Measurements from ENCODE around the gene BLOC1S5.
A peak's percentile ranks its signal among the peaks of the same experiment; 100 is the strongest.
"Not testable (repeated sequence)": the region's sequence is repeated elsewhere in the genome, so short reads cannot be mapped to it uniquely, and the experiment has no call there.

Gene BLOC1S5

DNA sequence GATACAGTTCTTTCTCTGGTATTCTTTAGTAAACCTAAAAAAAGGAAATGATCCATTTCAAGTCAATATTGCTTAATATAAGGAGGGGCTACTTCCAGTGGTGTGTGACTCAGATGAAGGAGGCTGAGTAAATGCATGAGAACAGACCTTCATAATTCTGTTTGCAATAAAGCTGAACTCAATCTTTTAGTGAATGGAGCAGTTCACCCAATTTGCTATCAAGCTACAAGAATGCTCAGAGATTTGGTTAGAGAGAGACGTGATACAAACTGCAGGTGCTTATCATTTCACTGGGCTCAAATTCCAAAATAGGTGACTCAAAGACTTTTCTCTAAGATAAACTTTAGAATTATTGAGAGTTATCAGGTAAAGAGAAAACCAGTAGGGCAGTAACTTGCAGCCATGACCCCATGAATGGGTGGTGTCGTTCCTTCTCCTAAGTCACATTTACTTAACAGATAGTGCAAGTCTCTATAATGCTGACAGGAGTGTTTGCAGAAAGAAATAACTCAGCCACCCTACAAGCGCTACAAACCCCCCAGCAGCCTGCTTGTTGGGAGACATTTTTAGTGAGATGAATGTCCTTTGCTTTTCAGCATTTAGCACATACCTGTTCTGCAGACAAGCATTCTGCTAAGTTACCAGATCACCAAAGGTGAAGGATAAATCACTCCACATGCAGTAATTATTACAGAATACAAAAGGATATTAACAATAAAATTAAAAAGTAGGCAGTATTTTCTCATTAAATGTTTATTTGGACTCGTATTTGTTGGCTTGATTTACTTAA lies 16.4 kb upstream of the BLOC1S5 start:
- DNase-seq: no peak

DNA sequence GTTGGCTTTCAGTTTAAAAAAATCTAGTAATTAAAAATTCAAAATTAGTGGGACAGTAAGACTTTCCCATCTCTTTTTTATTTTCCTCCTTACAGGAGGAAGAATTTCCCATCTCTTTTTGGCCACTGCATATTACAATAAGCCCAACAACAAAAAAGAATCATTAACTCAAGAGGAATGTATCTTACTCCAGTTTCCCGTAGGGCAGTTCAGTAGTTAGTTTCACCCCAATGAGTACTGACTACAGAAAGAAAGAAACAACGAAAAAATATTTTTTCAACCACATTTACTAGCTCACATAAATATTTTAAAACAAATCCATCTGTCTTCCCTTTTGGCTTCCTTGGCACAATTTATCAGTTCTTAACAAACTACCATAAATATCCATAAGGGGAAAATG lies 14.9 kb upstream of the BLOC1S5 start:
- no peak for DNase-seq

- DNase-seq: no peak
Measured at GRCh38 chr6:8077991-8078390, 13.8 kb upstream of the BLOC1S5 start.

GRCh38 chr6:8075704-8076103 lies 11.5 kb upstream of the BLOC1S5 start:
- DNase-seq: no peak

- no peak for DNase-seq
Measured at GRCh38 chr6:8075185-8075584, 11.0 kb upstream of the BLOC1S5 start.

DNA sequence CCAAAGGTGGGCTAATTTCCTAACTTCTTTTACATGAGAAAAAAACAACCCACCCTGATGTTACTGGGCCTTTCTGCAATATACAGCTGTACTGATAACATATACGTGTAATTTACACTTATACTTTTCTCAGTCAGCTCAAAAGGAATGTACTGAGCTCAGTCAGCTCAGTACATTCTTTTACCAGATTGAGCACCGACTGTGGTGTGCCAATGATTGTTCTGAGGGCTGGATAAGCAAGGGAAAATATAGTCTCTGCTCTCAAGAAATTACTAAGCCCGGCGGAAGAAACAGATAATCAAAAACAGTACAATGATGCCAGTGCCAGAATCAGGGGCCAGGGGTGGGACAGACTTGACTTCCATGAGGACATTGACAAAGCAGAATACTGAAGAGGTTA lies 10.0 kb upstream of the BLOC1S5 start:
- no peak for DNase-seq

- DNase-seq: no peak
Measured at GRCh38 chr6:8073758-8074157, 9.6 kb upstream of the BLOC1S5 start.

- DNase-seq: no peak
Measured at GRCh38 chr6:8070718-8071117, 6.5 kb upstream of the BLOC1S5 start.

DNA sequence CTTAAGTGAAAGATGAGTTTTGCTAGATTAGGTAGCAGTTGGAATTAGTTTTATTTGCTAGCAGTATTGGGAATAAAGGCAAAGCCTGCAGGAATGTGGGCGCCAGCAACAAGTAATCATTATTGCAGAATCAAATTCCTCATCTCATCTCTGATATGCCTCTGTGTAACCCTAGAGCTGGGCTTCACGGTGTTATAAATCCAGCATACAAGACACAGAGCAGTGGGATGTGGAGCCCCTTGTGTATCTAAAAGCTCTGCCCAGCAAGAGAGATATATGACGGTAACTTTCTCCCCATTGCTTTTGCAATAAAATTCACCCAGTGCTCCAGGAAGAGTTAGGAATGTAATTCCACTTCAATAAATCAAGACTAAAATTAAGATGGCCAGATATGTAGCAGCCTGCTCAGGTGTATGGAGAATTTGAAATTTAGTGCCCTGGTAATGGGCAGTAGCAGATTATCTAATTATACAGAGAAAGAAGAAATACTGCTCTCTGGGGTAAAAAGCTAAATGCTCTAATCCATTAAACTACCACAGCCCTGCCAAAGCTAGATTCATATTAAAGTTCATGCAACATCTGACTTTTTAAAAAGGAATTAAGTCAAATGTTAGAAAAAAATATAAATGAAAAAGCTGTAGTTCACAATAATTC lies 5.6 kb upstream of the BLOC1S5 start:
- no peak for DNase-seq

DNA sequence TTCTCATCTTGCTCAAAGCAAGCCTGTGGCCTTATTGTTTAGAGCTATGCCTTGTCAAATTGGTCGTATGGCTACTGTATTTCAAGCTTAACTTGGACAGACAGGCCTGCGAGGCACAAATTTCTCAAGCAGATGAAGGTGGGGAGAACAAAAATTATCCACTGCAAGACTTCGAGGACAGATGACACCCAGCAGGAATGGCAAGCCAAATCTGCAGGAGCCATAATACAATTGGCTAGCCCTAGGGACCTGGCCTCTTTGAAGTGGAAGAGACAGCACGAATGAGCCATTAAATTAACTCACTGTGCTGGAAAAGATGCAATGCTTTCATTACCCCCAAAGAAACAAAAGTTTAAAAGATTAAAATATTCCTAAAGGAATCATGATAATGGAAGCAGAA lies 5.0 kb upstream of the BLOC1S5 start:
- no peak for DNase-seq

DNA sequence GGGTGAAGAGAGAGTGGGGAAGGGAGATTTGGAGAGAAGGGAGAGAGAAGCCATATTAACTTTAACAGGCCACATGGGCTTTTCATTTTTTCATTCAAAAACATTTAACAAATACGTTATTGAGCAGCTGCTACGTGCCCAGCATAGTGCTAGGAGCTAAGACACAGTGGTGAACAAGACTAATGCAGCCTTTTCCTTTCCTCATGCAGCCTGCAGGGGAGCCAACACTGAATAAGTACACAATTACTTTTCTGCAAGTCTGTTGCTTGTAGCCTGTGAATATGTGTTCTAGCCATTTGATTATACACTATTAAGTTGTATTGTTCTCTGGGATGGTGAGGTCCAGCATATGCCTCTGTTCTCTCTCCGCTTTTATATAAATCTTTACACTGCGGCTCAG lies 1.9 kb upstream of the BLOC1S5 start:
- no peak for DNase-seq

- peak; percentile 67 for DNase-seq
Measured at GRCh38 chr6:8065519-8065911, 1.3 kb upstream of the BLOC1S5 start.

GRCh38 chr6:8064638-8065518 lies 689 bp upstream of the BLOC1S5 start:
- DNase-seq: no peak

DNA sequence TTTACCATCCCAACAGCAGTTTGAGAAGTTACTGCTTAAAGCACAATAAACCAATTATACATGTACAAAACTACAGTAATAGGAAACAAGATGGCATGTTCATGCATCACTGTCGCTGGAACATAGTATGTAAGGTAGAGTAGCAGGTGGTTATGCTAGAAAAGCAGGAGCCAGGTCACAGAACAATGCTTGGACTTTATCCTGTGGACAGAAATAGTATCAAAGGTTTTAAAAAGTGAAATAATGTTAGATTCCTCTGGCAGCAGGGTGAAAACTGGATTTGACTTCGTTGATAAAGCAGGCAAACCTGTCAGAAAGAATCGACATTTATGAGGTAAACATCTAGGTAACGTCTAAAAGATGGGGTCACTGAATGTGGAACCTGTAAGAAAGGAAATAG lies 2.5 kb downstream of the BLOC1S5 start:
- DNase-seq: no peak

- no peak for DNase-seq
Measured at GRCh38 chr6:8060346-8060745, 3.8 kb downstream of the BLOC1S5 start.

DNA sequence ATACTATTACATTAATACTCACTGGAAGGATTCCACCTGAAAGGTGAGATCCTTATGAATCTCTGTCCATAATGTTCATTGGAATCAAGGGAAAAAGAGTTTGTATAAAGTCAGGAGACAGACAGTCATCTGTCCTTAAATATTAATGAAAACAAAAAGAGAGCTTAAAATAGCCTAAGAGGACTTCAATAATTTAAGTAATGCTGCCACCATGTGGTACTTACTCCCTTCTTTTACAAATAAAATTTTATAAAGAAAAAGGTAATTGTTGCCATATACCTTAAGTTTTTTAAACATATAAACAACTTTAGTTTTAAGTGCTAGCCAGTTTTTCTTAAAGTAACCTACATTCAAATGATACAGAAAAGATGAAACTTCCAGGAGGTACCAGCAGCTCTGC lies 5.1 kb downstream of the BLOC1S5 start:
- DNase-seq: no peak

DNA sequence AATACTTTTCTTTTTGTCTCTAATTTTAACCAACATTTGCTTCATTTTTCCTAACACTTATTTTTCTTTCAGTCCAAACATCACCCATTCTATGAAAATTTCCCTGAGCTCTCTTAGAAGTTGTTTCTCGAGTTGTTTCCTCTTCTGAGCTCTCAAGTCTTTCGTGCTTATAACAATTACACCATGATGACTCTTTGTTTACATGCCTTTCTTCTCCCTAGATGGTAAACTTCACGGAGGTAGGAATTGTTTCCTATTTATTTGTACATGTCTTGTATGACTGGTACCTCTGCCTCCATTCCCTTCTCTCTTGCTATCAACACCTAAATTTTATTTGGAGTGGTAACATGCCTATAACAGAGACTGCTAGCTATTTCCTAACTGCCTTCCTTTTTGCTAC lies 6.4 kb downstream of the BLOC1S5 start:
- DNase-seq: no peak

DNA sequence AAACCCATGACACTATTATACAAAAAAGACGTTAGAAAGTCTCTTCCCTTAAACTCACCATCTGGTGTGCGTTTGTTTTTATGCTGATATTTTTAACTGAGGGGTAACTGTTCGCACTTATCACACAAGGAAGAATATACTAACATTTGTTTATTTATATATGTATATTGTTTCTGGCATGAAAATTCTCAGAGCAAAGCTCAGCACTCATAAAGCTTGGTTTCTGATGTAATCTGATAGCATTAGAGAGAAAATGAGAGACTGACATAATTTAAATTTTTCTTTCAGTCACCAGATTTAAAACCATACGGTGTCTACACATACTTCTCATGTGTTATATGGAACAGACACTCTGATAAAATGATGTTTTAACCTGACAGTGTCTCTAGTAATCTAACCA lies 6.9 kb downstream of the BLOC1S5 start:
- no peak for DNase-seq

DNA sequence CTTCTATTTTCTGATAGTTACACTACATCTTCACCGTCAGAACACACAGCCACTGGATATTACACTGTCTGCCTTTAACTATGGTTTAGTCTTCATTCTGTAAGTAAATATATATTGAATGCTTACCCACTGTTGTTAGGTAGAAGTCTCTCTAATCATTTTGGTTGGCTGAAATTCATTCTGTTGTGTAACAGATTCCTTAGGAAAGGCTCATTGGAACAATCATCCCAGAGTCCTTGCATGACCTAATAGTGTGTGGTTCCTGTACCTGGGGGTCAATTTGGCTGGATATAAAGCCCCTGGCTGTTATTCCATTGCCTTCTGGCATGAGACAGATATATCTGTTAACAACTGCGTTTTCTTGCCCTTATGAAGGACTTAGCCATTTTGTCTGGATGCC lies 9.9 kb downstream of the BLOC1S5 start:
- DNase-seq: no peak

DNA sequence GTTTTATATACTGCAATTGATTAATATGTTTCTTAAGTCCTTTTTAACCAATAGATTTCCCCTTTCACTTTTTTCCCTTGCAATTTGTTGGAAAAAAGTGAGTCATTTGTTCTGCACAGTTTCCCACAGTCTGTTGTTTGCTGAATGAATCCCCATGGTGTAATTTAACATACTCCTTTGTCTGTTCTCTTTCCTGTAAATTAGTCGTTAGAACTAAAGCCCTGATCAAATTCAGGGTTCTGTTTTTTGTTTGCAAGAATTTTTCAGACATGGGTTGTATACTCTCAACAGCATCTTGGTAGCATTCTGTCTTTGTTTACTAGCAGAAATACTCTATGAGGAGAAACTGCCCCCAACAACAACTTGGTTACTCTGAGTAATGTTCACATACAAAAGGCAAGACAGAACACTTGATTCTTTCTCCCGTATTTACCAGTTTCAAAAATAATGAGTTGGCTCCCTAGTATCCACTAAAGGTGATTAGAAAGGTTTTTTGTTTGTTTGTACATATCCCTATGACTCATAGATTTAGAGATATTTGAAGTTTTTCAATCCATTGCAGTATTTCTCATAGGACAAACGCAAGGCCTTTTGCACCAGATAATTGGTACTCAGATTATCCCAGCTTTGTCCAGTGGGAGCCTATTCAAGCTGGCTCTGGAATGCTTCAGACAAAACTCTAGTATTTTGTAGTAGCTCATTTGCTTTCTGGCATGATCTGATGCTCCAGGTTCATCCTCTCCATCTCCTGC lies 16.5 kb downstream of the BLOC1S5 start:
- DNase-seq: no peak

DNA sequence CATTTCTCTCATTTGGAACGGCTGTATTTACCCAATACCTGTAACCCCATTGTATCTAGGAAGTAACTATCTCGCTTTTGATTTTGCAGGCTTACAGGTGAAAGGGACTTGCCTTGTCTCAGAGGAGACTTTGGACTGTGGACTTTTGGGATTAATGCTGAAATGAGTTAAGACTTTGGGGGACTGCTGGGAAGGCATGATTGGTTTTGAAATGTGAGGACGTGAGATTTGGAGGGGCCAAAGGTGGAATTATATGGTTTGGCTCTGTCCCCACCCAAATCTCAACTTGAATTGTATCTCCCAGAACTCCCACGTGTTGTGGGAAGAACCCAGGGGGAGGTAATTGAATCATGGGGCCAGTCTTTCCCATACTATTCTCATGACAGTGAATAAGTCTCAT lies 18.4 kb downstream of the BLOC1S5 start:
- not testable (repeated sequence) for DNase-seq

- no peak for DNase-seq
Measured at GRCh38 chr6:8043221-8043620, 21.0 kb downstream of the BLOC1S5 start.

All from activated effector memory CD4-positive, alpha-beta T cell treated with anti-CD3 and anti-CD28 coated beads, Interleukin-2, amount 50 U/mL, for 16 hours (primary cell).